GM18499 (cell line): ENCODE results near the gene ZNF554.
"Not testable (repeated sequence)": the region's sequence is repeated elsewhere in the genome, so short reads cannot be mapped to it uniquely, and the experiment has no call there.

Experiments used
- ATAC-seq: cut with Tn5 transposase; IDR thresholded peaks from one replicate; pipeline ENCODE4 v1.9.1; 2021; ENCODE audit warnings: moderate number of reproducible peaks; ENCODE audit not compliant: insufficient read depth, unreplicated experiment

ZNF554 gene

DNA sequence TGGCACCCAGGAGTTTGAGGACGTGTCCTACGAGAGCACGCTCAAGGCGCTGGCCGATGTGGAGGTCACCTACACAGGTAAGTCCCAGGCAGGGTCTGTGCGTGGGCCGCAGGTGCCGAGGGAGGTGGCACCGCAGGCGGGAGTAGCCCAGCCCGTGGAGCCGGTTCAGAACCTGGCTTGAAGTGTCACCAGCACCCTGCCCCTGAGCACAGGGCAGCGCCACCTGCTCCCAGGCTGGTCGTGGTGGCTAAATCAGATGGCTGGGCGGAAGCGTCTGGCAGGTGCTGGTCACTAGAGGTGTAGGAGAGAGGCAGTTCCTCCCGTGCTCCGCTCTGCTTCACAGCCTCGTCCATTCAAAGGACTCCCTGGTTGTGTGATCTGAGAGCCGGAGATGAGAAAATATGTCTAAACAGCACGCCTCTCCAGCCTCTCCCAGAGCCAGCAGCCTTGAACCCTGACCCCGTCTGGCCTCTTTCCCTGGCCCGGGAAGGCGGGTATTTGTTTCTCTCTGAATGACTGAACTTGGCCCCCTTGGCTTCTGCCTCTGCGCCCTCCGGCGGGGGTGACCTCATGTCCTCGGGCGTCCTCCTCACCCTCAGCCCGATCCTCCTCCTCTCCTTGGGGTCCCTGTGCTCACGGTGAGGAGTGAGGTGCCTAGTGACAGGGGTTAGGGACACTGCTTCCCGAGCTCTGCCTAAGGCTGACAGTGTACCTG is 29.0 kb upstream of the ZNF554 start:
- no peak for ATAC-seq

DNA sequence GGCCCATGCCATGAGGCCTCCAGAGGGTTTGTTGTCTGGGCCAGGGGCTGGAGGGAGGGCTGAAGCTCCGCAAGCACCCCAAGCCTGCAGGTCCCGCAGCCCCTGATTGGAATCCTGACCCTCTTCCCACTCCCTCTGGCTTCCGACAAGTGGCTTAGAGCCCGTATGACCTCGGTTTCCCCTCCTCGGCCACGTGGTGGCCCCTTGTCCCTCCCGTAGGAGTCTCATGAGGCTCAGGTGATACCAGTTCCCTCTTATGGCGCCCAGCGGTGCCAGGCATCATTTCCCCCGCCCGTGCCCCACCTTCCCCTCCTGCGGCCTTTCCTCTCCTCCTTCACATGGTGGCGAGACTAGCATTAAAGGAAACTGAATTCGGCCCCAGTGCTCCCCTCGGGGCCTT is 28.2 kb upstream of the ZNF554 start:
- ATAC-seq, result no peak

DNA sequence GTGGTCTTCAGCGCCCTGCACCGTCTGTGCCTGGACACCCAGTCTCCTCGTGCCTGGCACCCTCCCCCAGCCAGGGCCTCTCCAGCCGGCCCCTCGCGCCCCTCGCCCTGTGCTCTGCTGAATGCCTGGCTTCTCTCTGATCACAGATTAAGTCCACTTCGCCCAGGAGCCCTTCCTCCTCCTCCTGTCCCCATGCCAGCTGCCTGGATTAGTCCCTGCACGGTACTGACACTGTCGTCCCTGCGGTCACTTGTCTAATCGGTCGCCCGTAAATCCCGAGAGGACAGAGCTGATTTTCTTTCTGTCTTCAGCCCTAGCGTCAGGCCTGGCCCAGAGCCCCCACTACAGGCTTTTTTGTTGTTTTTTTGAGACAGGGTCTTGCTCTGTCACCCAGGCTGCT is 27.8 kb upstream of the ZNF554 start:
- no peak for ATAC-seq

DNA sequence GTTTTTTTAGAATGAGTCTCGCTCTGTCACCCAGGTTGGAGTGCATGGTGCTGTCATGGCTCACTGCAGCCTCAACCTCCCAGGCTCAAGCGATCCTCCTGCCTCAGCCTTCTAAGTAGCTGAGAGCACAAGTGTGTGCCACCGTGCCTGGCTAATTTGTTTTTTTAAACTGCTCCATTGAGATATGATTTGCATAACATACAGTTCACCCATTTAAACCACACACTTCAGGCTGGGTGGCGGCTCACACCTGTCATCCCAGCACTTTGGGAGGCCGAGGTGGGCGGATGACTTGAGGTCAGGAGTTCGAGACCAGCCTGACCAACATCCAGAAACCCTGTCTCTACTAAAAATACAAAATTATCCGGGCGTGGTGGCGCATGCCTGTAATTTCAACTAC is 27.0 kb upstream of the ZNF554 start:
- not testable (repeated sequence) for ATAC-seq

DNA sequence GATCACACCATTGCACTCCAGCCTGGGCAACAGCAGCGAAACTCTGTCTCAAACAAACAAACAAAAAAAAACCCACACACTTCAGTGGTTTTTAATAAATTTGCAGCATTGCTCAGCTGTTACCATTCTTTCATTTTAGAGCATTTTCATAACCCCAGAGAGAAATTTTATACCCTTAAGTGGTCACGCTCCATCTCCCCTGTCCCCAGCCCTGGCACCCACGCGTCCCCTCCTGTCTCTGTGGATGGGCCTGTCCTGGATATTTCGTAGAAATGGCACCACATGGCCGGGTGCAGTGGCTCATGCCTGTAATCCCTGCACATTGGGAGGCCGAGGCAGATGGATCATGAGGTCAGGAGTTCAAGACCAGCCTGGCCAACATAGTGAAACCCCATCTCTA is 26.5 kb upstream of the ZNF554 start:
- ATAC-seq, result no peak

DNA sequence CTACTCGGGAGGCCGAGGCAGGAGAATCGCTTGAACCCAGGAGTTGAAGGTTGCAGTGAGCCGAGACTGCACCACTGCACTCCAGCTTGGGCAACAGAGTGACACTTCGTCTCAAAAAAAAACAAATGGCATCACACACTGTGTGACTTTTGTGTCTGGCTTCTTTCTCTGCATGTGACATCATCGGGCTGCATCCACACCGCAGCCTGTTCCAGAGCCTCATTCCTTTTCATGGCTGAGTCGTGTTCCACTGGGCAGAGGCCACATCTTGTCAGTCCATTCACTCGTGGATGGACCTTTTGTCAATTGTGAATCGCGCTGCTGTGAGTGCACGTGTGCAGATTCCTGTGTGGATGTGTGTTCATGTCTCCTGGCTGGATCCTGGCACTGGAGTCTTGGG is 26.1 kb upstream of the ZNF554 start:
- ATAC-seq, result no peak

DNA sequence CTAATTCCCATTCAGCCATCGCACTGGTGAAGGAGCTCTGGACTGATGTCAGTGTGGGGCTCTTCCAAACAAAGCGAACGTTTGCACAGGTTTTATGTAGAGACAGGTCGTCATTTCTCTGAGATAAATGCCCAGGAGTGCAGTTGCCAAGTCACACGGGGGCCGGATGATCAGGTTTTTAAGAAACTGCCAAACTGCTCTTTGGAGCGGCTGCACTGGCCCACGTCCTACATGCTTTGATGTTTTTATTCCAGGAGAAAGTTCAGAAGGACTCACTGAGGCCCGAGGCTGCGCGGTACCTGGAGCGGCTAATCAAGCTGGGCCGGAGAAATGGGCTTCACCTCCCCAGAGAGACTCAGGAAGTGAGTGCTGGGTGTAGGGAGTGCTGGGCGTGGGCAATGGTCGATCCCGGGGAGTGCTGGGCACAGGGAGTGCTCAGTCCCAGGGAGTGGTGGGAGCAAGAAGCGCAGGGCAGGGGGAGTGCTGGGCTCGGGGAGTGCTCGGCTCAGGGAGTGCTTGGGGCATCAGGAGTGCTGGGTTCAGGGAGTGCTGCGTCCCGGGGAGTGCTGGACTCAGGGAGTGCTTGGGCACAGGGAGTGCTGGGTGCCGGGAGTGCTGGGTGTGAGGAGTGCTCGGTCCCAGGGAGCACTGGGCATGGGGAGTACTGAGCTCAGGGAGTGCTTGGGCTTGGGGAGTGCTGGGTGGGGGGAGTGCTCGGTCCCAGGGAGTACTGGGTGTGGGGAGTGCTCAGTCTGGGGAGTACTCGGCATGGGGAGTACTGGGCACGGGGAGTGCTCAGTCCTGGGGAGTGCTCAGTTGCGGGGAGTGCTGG is 23.6 kb upstream of the ZNF554 start:
- ATAC-seq, result no peak

DNA sequence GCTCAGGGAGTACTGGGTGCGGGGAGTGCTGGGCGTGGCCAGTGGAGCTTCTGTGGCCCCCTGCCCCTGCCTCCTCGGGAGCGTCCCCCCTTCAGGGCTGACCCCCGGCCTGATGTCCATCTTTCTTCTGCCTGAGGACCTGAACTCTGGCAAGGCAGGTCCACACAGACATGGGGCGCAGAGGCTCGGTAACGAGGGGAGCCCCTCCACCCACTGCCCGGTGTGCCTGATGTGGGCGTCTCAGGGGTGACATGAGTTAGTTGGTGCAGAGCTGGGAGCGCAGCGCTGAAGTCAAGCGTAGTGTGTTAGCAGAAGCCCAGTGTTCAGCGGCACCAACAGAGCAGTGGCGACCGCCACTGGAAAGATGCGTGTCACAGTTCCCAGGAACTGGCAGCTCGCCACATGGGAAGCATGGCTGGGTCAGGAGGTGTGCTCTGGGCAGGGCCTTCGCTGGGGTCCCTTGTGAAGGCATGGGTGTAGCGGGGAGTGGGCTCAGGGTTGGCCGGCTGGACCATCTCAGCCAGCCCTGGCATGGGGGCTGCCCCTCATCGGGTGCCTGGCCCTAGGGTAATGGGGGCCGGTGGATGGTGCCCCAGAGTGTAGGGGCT is 22.9 kb upstream of the ZNF554 start:
- no peak for ATAC-seq

DNA sequence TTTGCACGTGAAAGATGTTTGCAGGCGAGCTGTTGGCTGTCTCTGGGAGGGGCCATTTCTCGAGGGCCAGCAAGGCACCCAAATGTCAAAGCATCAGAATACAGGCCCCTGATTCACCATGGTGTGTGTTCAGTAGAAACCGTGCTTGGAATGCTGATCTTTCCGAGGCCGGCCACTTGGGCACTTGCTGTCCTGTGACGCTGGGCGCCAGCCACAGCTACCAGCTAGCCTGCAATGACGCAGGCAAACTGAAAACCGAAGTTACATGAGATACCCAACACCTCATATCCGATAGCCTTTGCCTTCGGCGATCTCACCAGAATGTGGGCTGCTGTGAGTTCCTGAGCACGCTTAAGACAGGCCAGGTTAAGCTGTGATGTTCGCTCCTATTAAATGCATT is 22.4 kb upstream of the ZNF554 start:
- ATAC-seq, result no peak

DNA sequence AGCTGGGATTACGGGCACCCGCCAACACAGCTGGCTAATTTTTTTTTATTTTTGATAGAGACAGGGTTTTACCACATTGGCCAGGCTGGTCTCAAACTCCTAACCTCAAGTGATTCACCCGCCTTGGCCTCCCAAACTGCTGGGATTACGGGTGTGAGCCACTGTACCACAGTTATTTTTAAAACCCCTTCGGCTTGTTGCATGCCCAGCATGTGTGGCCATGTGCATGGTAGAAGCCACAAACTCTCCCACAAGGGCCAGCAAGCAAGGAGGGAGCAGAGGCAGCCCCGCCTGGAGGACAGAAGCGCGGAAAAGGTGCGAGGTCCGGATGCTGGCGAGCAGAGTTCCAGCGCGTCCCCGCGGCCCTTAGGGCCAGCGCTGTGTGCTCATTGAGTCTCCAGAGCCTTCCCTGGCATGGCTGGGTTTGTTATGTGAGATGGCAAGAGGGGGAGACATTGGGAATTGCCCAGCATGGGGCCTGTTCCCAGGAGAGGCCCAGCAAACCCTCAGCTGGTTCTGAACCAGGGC is 21.4 kb upstream of the ZNF554 start:
- ATAC-seq, result no peak

DNA sequence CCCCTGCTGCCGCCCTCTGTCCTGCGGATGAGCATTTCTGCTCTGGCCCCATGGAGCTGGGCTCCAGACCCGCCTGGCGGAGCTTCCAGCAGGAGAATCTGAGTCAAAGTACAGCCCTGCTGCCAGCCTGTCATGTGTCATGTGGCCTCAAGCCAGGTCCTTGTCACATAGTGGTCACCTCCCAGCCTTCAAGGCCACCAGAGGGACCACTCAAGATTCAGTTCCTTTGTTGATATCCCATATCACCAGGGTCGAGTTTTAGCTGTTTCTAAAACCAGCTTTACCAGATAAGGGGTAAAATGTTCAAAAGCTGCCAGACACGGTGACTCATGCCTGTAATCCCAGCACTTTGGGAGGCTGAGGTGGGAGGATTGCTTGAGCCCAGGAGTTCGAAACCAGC is 20.9 kb upstream of the ZNF554 start:
- ATAC-seq, result no peak

DNA sequence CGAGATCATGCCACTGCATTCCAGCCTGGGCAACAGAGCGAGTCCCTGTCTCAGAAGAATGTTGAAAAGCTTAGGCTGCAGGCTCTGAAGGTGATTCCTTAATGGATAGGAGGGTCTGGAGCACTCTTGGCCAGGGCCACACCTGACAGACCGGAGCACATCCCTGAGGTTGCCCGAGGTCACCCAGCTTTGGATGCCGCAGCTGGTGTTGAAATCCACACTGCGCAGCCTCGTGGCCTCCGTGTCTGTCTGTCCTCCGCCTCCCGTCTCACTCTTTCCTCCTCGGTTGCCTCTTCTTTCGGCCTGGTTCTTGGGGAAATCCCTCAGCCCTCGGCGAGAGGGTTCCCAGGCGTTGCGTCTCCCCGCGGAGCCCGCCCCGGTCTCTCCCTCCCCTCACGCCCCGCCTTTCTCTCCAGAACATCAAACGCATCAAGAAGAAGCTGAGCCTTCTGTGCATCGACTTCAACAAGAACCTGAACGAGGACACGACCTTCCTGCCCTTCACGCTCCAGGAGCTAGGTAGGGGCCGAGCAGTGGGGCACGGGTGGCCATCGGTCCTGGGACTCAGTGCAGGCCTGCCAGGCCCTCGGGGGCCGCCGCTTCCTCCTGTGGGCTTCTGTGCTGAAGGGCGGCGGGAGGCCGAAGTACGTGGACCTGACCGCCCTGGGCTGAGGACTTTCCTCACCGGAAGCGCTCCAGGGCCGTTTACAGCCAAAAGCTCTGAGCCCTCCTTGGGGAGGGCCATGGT is 20.2 kb upstream of the ZNF554 start:
- no peak for ATAC-seq

DNA sequence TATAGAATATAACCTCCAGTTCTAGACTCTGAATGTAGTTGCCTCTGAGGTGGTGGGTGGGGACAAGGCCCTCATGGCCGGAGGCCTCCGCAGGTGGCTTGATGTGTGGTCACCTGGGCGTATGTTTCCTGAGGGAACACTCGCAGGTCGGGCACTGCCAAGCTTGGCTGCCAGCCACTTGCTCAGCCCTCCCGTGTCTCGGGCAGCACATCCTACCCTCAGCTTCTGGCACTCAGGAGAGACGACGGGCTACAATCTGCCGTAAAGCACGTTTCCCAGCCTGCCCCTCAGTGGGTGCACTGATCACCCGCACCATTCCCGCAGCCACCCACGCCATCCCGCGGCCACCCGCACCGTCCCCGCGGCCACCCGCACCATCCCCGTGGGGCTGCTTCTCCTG is 19.2 kb upstream of the ZNF554 start:
- no peak for ATAC-seq

DNA sequence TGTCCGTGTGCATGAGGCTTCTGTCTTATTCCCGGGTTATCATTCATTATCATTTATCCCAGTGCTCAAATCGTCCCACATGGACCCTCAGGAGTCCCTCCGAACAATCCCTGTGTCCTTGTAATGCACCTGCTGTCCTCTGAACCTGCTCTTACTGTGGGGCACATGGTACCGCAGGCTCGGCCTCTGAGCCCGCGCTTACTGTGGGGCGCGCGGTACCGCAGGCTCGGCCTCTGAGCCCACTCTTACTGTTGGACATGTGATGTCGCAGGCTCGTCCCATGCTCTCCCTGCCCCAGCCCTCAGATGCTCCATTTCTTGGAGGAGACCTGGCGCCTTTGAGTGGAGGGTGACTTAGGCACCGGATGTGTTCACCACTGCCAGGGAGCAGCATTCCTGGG is 16.8 kb upstream of the ZNF554 start:
- no peak for ATAC-seq

DNA sequence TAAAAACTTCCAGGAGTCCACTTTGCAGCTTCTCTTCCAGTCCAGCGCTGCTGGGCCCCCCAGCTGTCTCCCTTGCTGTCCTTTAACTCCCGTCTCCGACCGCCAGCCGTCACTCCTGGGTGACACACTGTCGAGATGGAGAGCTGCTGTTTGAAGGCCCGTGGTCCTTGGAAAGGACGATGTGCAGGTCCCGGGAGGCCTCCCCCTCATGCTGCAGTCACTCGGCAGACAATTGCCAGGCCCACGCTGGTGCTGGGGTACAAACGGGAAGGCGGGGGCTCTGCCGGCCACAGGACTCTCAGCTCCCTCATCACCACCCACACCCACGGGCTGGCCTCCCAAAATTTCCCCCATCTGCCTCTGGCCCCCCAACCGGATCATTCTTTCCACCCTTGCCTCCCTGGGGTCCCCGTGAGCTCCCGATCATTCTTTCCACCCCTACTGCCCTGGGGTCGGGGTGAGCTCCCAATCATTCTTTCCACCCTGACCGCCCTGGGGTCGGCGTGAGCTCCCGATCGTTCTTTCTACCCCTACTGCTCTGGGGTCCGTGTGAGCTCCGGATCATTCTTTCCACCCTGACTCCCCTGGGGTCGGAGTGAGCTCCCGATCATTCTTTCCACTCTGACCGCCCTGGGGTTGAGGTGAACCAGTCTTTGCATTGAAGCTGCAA is 16.0 kb upstream of the ZNF554 start:
- ATAC-seq, result no peak

DNA sequence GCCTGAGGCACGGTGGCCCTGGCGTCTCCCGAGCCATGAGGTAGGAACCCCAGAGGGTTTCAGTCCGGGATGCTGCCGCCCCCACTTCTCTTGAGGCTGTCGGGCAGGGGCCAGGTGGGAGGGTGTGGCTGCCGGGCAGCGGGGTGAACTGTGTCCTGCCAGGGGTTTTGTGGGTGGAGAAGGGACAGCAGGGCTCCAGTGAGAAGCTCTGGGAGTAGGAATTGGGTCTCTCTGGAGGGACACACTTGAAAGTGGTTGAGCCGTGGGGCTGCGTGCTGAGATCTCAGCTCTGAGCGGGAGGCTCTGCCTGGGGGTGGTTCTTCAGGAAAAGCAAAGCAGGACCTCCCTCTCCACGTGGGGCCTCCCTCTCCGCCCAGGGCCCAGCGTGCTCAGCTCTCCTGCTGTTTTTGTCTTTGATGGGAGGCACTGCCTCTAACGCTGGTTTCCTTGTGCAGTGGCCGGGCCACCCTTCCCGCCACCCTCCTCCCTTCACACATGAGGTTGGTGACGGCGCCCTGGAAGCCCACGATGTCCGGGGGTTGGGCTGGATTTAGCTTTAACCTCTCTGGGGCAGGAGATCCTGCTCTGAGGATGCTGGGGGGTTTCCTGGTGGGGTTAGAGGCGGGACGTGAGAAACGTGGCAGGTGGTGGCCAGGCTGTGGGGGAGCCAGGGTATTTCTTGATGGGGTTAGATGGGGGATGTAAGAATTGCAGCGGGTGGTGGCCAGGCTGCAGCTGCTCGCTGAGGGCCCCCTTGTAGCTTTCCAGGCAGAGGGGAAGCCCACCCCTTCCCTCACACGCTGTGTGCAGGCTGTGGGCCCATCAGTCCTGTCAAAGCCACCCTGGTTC is 15.3 kb upstream of the ZNF554 start:
- no peak for ATAC-seq

DNA sequence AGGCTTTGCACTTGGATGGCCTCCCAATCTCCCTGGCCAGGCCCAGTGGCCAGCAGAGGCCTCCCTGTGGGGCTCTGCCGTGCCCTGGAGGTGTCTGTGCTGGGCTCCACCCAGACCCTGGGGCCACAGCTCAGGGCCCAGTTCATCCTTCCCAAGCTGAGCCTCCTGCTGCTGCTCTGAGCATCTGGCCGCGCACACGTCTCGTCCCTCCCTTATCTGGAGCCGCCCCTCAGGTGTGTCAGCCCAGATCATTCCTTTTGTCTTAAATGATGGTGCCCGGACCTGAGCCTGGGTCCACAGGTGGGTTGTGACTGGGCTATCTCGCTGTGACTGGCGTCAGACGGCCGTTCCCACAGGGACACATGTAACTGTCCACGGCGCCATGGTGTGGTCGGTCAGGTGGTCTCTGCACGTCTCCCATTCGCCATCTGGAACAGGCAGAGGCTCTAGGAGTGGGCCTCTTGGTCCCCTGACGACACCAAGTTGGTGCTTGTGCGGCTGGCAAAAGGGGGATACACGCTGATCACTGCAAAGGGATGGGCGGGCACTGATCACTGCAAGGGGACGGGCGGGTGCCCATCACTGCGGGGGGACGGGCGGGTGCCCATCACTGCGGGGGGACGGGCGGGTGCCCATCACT is 14.3 kb upstream of the ZNF554 start:
- no peak for ATAC-seq

DNA sequence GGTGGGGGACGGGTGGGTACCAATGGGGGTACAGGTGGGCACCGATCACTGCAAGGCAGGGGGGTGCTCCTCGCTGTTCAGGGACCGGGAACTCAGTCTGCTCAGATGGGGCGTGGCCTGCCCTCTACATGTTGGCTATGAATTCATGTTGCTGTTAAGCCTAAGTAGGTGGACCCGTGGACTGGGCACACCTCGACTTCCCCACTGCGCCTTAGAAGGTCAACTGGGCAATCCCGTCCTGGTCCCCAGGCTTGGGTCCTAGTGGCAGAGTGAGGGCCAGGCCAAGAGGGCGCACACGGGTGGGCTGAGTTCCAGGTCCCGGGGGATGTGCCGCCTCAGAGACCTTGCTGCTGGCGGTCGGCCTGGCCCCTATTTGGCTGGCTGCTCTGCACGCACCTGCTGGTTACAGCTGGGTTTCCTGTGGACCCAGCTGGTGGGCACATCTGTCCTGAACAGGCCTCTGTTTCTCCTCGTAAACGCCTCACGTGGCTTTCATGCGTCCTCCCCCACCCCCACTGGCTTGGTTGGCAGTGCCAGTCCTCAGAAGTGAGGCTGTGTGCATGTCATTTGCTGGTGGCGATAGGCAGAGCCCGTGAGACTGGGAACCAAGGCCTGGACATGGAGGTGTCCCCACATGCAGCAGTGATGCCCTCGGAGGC is 13.5 kb upstream of the ZNF554 start:
- no peak for ATAC-seq
